Hematopoietic multipotent progenitor cell treated with erythropoietin and hydrocortisone succinate and interleukin-3 and kit ligand, for 4 days (in vitro differentiated cells): ENCODE data around the gene AMD1.
"Not testable (repeated sequence)": the region's sequence is repeated elsewhere in the genome, so short reads cannot be mapped to it uniquely, and the experiment has no call there.

Experiments
- DNase-seq: peaks from one replicate; pipeline ENCODE4 v3.0.0-alpha.2; 2015

Gene AMD1

GRCh38 chr6:110873981-110874879 is at the start of gene AMD1:
Gene AMD1, plus strand, starts transcription at chr6:110874785. Its CDS starts 321 bp downstream, at chr6:110875106.
- DNase-seq, result peak; percentile 99

- peak; percentile 73 for DNase-seq
Measured at GRCh38 chr6:110826236-110827129, 48.1 kb upstream of the AMD1 start.

- no peak for DNase-seq
Measured at GRCh38 chr6:110828396-110828795, 46.2 kb upstream of the AMD1 start.

GRCh38 chr6:110831405-110831804 is 43.2 kb upstream of the AMD1 start:
- DNase-seq, result no peak

- DNase-seq, result no peak
Measured at GRCh38 chr6:110833831-110834230, 40.8 kb upstream of the AMD1 start.

- not testable (repeated sequence) for DNase-seq
Measured at GRCh38 chr6:110835751-110836150, 38.8 kb upstream of the AMD1 start.

- DNase-seq, result no peak
Measured at GRCh38 chr6:110841266-110841665, 33.3 kb upstream of the AMD1 start.

- no peak for DNase-seq
Measured at GRCh38 chr6:110849781-110850180, 24.8 kb upstream of the AMD1 start.

- no peak for DNase-seq
Measured at GRCh38 chr6:110852773-110853172, 21.8 kb upstream of the AMD1 start.

- DNase-seq, result no peak
Measured at GRCh38 chr6:110853754-110854477, 20.7 kb upstream of the AMD1 start.

GRCh38 chr6:110856296-110856695 is 18.3 kb upstream of the AMD1 start:
- DNase-seq, result no peak

GRCh38 chr6:110858016-110858415 is 16.6 kb upstream of the AMD1 start:
- no peak for DNase-seq

- no peak for DNase-seq
Measured at GRCh38 chr6:110858562-110859214, 15.9 kb upstream of the AMD1 start.

GRCh38 chr6:110859335-110859792 is 15.2 kb upstream of the AMD1 start:
- DNase-seq, result peak; percentile 92

GRCh38 chr6:110864824-110865223 is 9.8 kb upstream of the AMD1 start:
- DNase-seq, result no peak

GRCh38 chr6:110874880-110875547 is 429 bp downstream of the AMD1 start:
- peak; percentile 61 for DNase-seq

- peak; percentile 75 for DNase-seq
Measured at GRCh38 chr6:110875548-110876169, 1.1 kb downstream of the AMD1 start.

- DNase-seq, result peak; percentile 93
Measured at GRCh38 chr6:110876170-110876773, 1.7 kb downstream of the AMD1 start.

- peak; percentile 44 for DNase-seq
Measured at GRCh38 chr6:110876806-110877564, 2.4 kb downstream of the AMD1 start.

GRCh38 chr6:110877569-110877968 is 3.0 kb downstream of the AMD1 start:
- no peak for DNase-seq
